ENCODE results near the gene ZBTB40.

Gene ZBTB40

GRCh38 chr1:22508991-22509390, 57.3 kb downstream of the ZBTB40 start:
- peaks cover 17% of the 10 kb centered on the region for H3K36me3 ChIP-seq (replicated peaks)

GRCh38 chr1:22509815-22510214, 58.2 kb downstream of the ZBTB40 start:
- peaks cover 20% of the 10 kb centered on the region for H3K36me3 ChIP-seq (replicated peaks)
- DNase-seq (ENCODE audit: low spot score in 2 of 2): no peak
- in situ Hi-C loops (cut with MboI; ENCODE audit: low sequenced_read_pairs): no loop called here

More at GRCh38 chr1:22508991-22509390, 57.3 kb downstream of the ZBTB40 start:
- DNase-seq (ENCODE audit: low spot score in 2 of 2): no peak
- in situ Hi-C loops (cut with MboI; ENCODE audit: low sequenced_read_pairs): no loop called here
- no peak overlapping the region for H3K4me3 ChIP-seq
- H3K9me3 ChIP-seq: no peaks in the 10 kb centered on the region
- H3K27me3 ChIP-seq (ENCODE audit: low read depth): no peaks in the 10 kb centered on the region
- no peaks in the 10 kb centered on the region for H3K4me1 ChIP-seq

DNA sequence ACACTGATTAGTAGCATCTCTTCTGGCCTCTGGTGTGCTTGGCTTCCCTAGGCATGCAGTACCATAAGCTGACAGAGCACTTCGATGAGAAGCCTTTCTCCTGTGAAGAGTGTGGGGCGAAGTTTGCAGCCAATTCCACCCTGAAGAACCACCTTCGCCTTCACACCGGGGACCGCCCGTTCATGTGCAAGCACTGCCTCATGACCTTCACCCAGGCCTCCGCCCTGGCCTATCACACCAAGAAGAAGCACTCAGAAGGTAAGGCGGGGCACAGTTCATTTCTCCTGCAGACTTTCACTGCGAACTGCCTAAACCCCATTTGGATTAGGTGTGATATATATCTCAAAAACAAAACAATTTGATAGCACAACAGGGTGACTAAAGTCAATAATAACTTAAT, 61.2 kb downstream of the ZBTB40 start:
- in situ Hi-C loops (cut with MboI; ENCODE audit: low sequenced_read_pairs): no loop called here
- Histone ChIP-seq H3K4me3 (no peak overlapping the region), H3K9me3 (no peaks in the 10 kb centered on the region), H3K27me3 (ENCODE audit: low read depth) (no peaks in the 10 kb centered on the region), H3K4me1 (no peaks in the 10 kb centered on the region), H3K36me3 (replicated peaks) (peaks cover 31% of the 10 kb centered on the region)
- DNase-seq (ENCODE audit: low spot score in 2 of 2): no peak

More at GRCh38 chr1:22509815-22510214, 58.2 kb downstream of the ZBTB40 start:
- Histone ChIP-seq H3K4me1 (no peaks in the 10 kb centered on the region), H3K9me3 (no peaks in the 10 kb centered on the region), H3K27me3 (ENCODE audit: low read depth) (no peaks in the 10 kb centered on the region), H3K4me3 (no peak overlapping the region)

GRCh38 chr1:22516906-22517571, 65.4 kb downstream of the ZBTB40 start:
- in situ Hi-C loops (cut with MboI; ENCODE audit: low sequenced_read_pairs): no loop called here
- no peak for DNase-seq (ENCODE audit: low spot score in 2 of 2)
- peaks cover 48% of the 10 kb centered on the region for H3K36me3 ChIP-seq (replicated peaks)
- H3K9me3 ChIP-seq: no peaks in the 10 kb centered on the region
- no peak overlapping the region for H3K4me3 ChIP-seq
- H3K4me1 ChIP-seq: no peaks in the 10 kb centered on the region
- no peaks in the 10 kb centered on the region for H3K27me3 ChIP-seq (ENCODE audit: low read depth)

- Histone ChIP-seq H3K4me1 (no peaks in the 10 kb centered on the region), H3K27me3 (ENCODE audit: low read depth) (no peaks in the 10 kb centered on the region), H3K4me3 (no peak overlapping the region), H3K9me3 (no peaks in the 10 kb centered on the region), H3K36me3 (replicated peaks) (peaks cover 49% of the 10 kb centered on the region)
- no peak for DNase-seq (ENCODE audit: low spot score in 2 of 2)
- in situ Hi-C loops (cut with MboI; ENCODE audit: low sequenced_read_pairs): no loop called here
These were observed 66.3 kb downstream of the ZBTB40 start for GRCh38 chr1:22517956-22518355.

DNA sequence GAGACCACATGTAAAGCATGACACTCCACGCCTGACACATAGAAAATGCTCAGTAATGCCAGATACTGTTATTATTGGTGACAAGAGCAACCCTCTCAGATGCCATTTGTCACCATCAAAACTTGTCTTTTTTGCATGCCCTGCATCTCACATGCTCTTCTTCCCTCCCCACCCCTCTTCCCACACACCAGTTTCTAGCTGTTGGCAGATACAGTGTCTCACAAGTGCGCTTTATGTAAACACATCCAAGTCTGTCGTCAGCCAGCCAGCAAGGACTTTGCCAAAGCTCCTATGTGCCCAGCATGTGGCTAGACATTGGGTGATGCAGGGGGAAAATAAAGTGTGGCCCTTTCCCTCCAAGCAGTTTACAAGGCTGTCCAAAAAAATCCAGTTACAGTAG, 66.7 kb downstream of the ZBTB40 start:
- DNase-seq (ENCODE audit: low spot score in 2 of 2): no peak
- in situ Hi-C loops (cut with MboI; ENCODE audit: low sequenced_read_pairs): no loop called here
- H3K36me3 ChIP-seq (replicated peaks): peaks cover 49% of the 10 kb centered on the region

DNA sequence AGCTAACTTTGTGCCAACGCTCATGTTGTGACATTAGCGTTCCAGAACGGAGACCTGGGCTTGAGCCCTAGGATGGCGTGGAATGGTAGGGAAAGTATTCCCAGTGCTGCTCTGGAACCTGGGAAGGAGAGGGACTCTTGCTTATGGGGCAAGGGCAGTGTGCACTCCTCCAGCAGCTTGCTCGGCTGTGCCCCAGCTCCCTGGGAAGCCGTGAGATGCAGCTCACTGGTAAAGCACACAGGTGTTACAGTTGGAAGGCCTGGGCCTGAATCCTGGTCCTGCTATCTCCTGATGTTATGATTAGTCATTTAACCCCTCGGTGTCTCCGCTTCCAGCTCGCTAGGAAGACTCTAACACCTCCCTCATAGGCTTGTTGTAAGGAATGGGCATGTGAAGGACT, 69.2 kb downstream of the ZBTB40 start:
- H3K36me3 ChIP-seq (replicated peaks): peaks cover 40% of the 10 kb centered on the region
- DNase-seq (ENCODE audit: low spot score in 2 of 2): no peak
- H3K4me3 ChIP-seq: no peak overlapping the region
- no peaks in the 10 kb centered on the region for H3K4me1 ChIP-seq
- no peaks in the 10 kb centered on the region for H3K27me3 ChIP-seq (ENCODE audit: low read depth)
- in situ Hi-C loops (cut with MboI; ENCODE audit: low sequenced_read_pairs): no loop called here
- no peaks in the 10 kb centered on the region for H3K9me3 ChIP-seq

More for the DNA sequence above, 66.7 kb downstream of the ZBTB40 start:
- Histone ChIP-seq H3K9me3 (no peaks in the 10 kb centered on the region), H3K4me1 (no peaks in the 10 kb centered on the region), H3K27me3 (ENCODE audit: low read depth) (no peaks in the 10 kb centered on the region), H3K4me3 (no peak overlapping the region)

DNA sequence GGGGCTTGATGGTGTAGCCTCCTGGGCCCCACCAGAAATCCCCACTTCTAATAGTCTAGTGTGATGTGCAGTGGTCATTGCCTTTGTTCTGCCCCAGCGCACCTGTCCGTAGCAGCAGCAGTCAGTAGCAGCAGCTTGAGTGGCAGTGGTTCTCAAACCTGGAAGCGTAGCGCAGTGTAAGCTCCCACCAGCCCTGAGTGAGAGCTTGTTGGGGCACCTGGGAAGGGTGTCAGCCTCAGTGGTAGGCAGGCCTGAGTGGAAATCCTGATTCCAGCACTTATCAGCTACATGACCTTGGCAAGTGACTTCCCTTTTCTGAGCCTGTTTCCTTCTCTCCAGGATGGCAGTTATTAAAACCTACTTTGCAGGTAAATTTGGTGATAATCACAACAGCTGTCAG, 70.0 kb downstream of the ZBTB40 start:
- H3K27me3 ChIP-seq (ENCODE audit: low read depth): no peaks in the 10 kb centered on the region
- no peak overlapping the region for H3K4me3 ChIP-seq
- in situ Hi-C loops (cut with MboI; ENCODE audit: low sequenced_read_pairs): no loop called here
- H3K36me3 ChIP-seq (replicated peaks): peaks cover 44% of the 10 kb centered on the region
- H3K4me1 ChIP-seq: no peaks in the 10 kb centered on the region
- no peak for DNase-seq (ENCODE audit: low spot score in 2 of 2)
- H3K9me3 ChIP-seq: no peaks in the 10 kb centered on the region

DNA sequence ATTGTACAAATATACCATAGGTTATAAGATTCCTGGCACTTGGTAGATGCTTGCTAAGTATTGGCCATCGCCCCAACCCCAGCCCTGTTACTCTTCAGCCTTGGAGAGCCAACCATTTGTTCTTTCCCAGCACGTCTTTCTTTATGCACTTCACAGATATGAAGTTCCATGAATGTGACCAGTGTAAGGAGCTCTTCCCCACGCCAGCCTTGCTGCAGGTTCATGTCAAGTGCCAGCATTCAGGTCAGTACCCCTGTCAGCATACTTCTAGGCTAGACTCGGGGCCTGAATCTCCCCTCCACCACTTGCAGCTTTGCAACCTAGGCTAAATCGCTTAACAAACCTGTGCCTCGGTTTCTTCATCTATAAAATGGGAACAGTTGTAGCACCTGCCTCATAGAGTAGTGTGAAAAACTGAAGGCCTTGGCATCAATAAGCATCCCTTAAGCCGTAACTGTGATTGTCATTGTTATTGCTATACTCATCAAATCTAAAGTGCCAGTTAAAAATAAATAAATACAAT, 70.6 kb downstream of the ZBTB40 start:
- in situ Hi-C loops (cut with MboI; ENCODE audit: low sequenced_read_pairs): no loop called here
- H3K27me3 ChIP-seq (ENCODE audit: low read depth): no peaks in the 10 kb centered on the region
- no peaks in the 10 kb centered on the region for H3K9me3 ChIP-seq
- DNase-seq (ENCODE audit: low spot score in 2 of 2): no peak
- no peaks in the 10 kb centered on the region for H3K4me1 ChIP-seq
- H3K4me3 ChIP-seq: no peak overlapping the region
- peaks cover 48% of the 10 kb centered on the region for H3K36me3 ChIP-seq (replicated peaks)

GRCh38 chr1:22524481-22524880, 72.8 kb downstream of the ZBTB40 start:
- no peaks in the 10 kb centered on the region for H3K4me1 ChIP-seq
- DNase-seq (ENCODE audit: low spot score in 2 of 2): no peak
- no peak overlapping the region for H3K4me3 ChIP-seq
- H3K27me3 ChIP-seq (ENCODE audit: low read depth): no peaks in the 10 kb centered on the region
- in situ Hi-C loops (cut with MboI; ENCODE audit: low sequenced_read_pairs): no loop called here
- no peaks in the 10 kb centered on the region for H3K9me3 ChIP-seq
- H3K36me3 ChIP-seq (replicated peaks): peaks cover 29% of the 10 kb centered on the region

- Histone ChIP-seq H3K36me3 (replicated peaks) (peaks cover 23% of the 10 kb centered on the region), H3K9me3 (no peaks in the 10 kb centered on the region), H3K4me1 (no peaks in the 10 kb centered on the region), H3K4me3 (no peak overlapping the region), H3K27me3 (ENCODE audit: low read depth) (no peaks in the 10 kb centered on the region)
- in situ Hi-C loops (cut with MboI; ENCODE audit: low sequenced_read_pairs): no loop called here
- no peak for DNase-seq (ENCODE audit: low spot score in 2 of 2)
These were observed 73.6 kb downstream of the ZBTB40 start for GRCh38 chr1:22525211-22525610.

DNA sequence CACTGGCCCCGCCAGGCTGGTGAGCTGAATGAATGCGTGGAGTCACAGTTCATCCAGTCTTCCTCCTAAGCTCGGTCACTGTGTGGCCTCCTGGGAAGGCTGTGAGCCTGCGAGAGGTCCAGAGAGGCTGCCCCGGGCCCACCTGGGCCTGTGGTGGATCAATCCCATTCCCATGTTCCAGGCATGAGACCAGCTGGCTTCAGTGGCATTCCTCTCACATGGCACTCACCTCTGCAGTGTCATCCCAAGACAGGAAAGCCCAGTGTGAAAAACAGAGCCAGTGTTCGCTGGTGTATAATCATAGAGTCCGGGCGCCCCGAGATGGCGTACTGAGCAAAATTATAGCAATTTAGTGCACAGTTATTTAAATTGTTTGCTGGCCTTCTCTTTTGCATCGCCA, 74.0 kb downstream of the ZBTB40 start:
- peaks cover 20% of the 10 kb centered on the region for H3K36me3 ChIP-seq (replicated peaks)
- no peaks in the 10 kb centered on the region for H3K4me1 ChIP-seq
- in situ Hi-C loops (cut with MboI; ENCODE audit: low sequenced_read_pairs): no loop called here
- no peaks in the 10 kb centered on the region for H3K9me3 ChIP-seq
- no peak for DNase-seq (ENCODE audit: low spot score in 2 of 2)
- no peaks in the 10 kb centered on the region for H3K27me3 ChIP-seq (ENCODE audit: low read depth)
- no peak overlapping the region for H3K4me3 ChIP-seq

- H3K4me3 ChIP-seq: no peak overlapping the region
- no peak for DNase-seq (ENCODE audit: low spot score in 2 of 2)
- H3K4me1 ChIP-seq: no peaks in the 10 kb centered on the region
- H3K27me3 ChIP-seq (ENCODE audit: low read depth): no peaks in the 10 kb centered on the region
- H3K9me3 ChIP-seq: no peaks in the 10 kb centered on the region
- peaks cover 20% of the 10 kb centered on the region for H3K36me3 ChIP-seq (replicated peaks)
- in situ Hi-C loops (cut with MboI; ENCODE audit: low sequenced_read_pairs): no loop called here
These were observed 74.4 kb downstream of the ZBTB40 start for GRCh38 chr1:22526098-22526497.

DNA sequence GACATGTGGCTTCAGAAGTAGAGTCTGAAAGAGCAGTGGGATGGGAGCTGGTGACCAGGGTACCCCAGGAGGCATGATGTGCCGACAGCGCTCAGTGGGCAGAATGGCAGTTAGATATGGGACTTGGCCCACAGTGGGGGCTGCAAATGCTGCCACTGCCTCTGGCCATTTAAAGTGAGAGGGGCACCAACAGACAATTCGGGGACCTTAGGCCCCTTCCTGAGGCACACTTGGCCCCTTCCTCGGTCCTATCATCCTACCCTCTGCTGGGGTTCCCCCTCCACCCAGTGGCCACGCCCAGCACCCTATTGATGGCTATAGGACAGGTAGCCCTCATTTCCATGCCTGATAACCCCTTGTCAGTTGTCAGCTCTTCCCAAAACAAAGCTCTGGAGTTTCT, 75.0 kb downstream of the ZBTB40 start:
- H3K36me3 ChIP-seq (replicated peaks): peaks cover 20% of the 10 kb centered on the region
- no peak for DNase-seq (ENCODE audit: low spot score in 2 of 2)
- no peaks in the 10 kb centered on the region for H3K27me3 ChIP-seq (ENCODE audit: low read depth)
- in situ Hi-C loops (cut with MboI; ENCODE audit: low sequenced_read_pairs): no loop called here
- no peak overlapping the region for H3K4me3 ChIP-seq
- H3K9me3 ChIP-seq: no peaks in the 10 kb centered on the region
- H3K4me1 ChIP-seq: no peaks in the 10 kb centered on the region

DNA sequence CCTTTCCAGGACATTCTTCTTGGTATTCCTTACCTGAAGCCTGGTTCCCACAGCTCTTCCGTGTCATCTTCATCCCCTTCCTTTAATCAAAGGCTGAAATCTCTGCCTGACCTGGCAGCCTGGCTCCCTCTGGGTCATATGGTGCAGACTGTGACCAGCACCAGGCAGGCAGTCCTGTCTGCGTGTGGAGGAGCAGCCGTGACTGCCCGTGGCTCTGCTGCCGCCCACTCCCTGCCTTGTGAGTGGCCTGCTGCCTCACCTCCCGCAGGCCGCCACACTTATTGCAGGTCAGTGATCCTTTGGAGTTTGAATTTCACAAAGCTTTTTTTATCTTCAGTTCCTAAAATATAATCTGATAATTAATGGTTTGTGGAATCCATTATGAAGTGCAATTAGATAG, 75.5 kb downstream of the ZBTB40 start:
- in situ Hi-C loops (cut with MboI; ENCODE audit: low sequenced_read_pairs): no loop called here
- no peaks in the 10 kb centered on the region for H3K27me3 ChIP-seq (ENCODE audit: low read depth)
- no peak overlapping the region for H3K4me3 ChIP-seq
- no peak for DNase-seq (ENCODE audit: low spot score in 2 of 2)
- H3K36me3 ChIP-seq (replicated peaks): peaks cover 18% of the 10 kb centered on the region
- no peaks in the 10 kb centered on the region for H3K4me1 ChIP-seq
- H3K9me3 ChIP-seq: no peaks in the 10 kb centered on the region
